GM23338 (cell line): ENCODE measurements around the gene TMEM201. TPM values are rescaled to one million over a fixed set of nuclear protein-coding genes. Genes with fewer than 3 reads are reported as not detected.

Experiments used
- ATAC-seq: fragments of 200-7000 bp; cut with Tn5 transposase; 3 replicates; pipeline ENCODE4 v1.9.1; 2020
- DNase-seq: peaks from one replicate; pipeline ENCODE4 v3.0.0-alpha.2; 2015; ENCODE audit warnings: low spot score
- H2AFZ ChIP-seq: fragments of 200-600 bp; sonication (generic); 2 replicates; pipeline ENCODE4 v1.8.0; 2016; ENCODE audit warnings: antibody characterized with exemption, mild to moderate bottlenecking, moderate library complexity
- H3F3A ChIP-seq: fragments of 200-600 bp; sonication (generic); replicated peaks from 2 replicates; pipeline ENCODE4 v1.8.0; 2017; ENCODE audit warnings: antibody characterized with exemption, mixed run types, low read depth
- H3K27ac ChIP-seq: fragments of 200-600 bp; sonication (generic); 2 replicates; pipeline ENCODE4 v1.6.1; 2016; ENCODE audit warnings: low read depth
- H3K27me3 ChIP-seq: fragments of 200-600 bp; sonication (generic); 2 replicates; pipeline ENCODE4 v1.8.0; 2016; ENCODE audit warnings: mild to moderate bottlenecking, mixed run types, moderate library complexity; ENCODE audit not compliant: insufficient read depth
- H3K36me3 ChIP-seq: fragments of 200-600 bp; sonication (generic); 2 replicates; pipeline ENCODE4 v1.8.0; 2016; ENCODE audit warnings: mild to moderate bottlenecking; ENCODE audit not compliant: insufficient read depth
- H3K4me1 ChIP-seq: fragments of 200-600 bp; sonication (generic); 2 replicates; pipeline ENCODE4 v1.8.0; 2016; ENCODE audit warnings: mild to moderate bottlenecking, moderate library complexity; ENCODE audit not compliant: insufficient read depth
- H3K4me2 ChIP-seq: fragments of 200-600 bp; sonication (generic); 2 replicates; pipeline ENCODE4 v1.7.1; 2017; ENCODE audit warnings: mixed run types
- H3K4me3 ChIP-seq: fragments of 200-600 bp; sonication (generic); 2 replicates; pipeline ENCODE4 v1.6.1; 2016; ENCODE audit warnings: mixed run types
- H3K79me2 ChIP-seq: fragments of 200-600 bp; sonication (generic); replicated peaks from 2 replicates; pipeline ENCODE4 v1.8.0; 2017; ENCODE audit warnings: mild to moderate bottlenecking; ENCODE audit not compliant: insufficient read depth
- H3K9me2 ChIP-seq: fragments of 200-600 bp; sonication (generic); 2 replicates; pipeline ENCODE4 v1.8.0; 2017; ENCODE audit not compliant: insufficient read depth
- H4K20me1 ChIP-seq: fragments of 200-600 bp; sonication (generic); replicated peaks from 2 replicates; pipeline ENCODE4 v1.8.0; 2017; ENCODE audit warnings: mild to moderate bottlenecking; ENCODE audit not compliant: insufficient read depth
- H3K27ac Mint-ChIP-seq: 2 replicates; pipeline ENCODE4 v1.8.0; 2020; ENCODE audit warnings: inconsistent platforms, mild to moderate bottlenecking, moderate library complexity, mixed read lengths
- H3K27me3 Mint-ChIP-seq: 3 replicates; pipeline ENCODE4 v1.8.0; 2022; ENCODE audit warnings: low read depth, mild to moderate bottlenecking, moderate library complexity, mixed read lengths, inconsistent platforms; ENCODE audit not compliant: insufficient read depth, poor library complexity
- H3K36me3 Mint-ChIP-seq: 3 replicates; pipeline ENCODE4 v1.8.0; 2021; ENCODE audit warnings: low read depth, mild to moderate bottlenecking, inconsistent platforms, moderate library complexity, mixed read lengths
- H3K4me1 Mint-ChIP-seq: 3 replicates; pipeline ENCODE4 v1.8.0; 2020; ENCODE audit warnings: mild to moderate bottlenecking, inconsistent platforms, mixed read lengths
- H3K4me3 Mint-ChIP-seq: 3 replicates; pipeline ENCODE4 v1.8.0; 2021; ENCODE audit warnings: moderate library complexity, mild to moderate bottlenecking, inconsistent platforms, mixed read lengths
- H3K9me3 Mint-ChIP-seq: 3 replicates; pipeline ENCODE4 v1.8.0; 2020; ENCODE audit warnings: moderate library complexity, mild to moderate bottlenecking, inconsistent platforms, mixed read lengths
- CREB1 ChIP-seq: fragments of 250-450 bp; sonication (Bioruptor Pico); IDR thresholded peaks from 2 replicates; pipeline ENCODE4 v1.5.0; 2020; ENCODE audit warnings: low read depth, mild to moderate bottlenecking, moderate library complexity
- EZH2 ChIP-seq: fragments of 200-600 bp; sonication (generic); IDR thresholded peaks from one replicate; pipeline ENCODE4 v1.8.0; 2017; ENCODE audit warnings: antibody characterized with exemption, mild to moderate bottlenecking, low read depth; ENCODE audit not compliant: unreplicated experiment
- EZH2phosphoT487 ChIP-seq: fragments of 200-600 bp; sonication (generic); IDR thresholded peaks from one replicate; pipeline ENCODE4 v1.8.1; 2018; ENCODE audit warnings: antibody characterized with exemption; ENCODE audit not compliant: unreplicated experiment
- JUNB ChIP-seq: IDR thresholded peaks from one replicate; pipeline ENCODE4 v1.6.1; 2016; ENCODE audit warnings: antibody characterized with exemption; ENCODE audit not compliant: unreplicated experiment
- NANOG ChIP-seq: IDR thresholded peaks from 2 replicates; pipeline ENCODE4 v1.6.1; 2016; ENCODE audit warnings: antibody characterized with exemption, borderline replicate concordance
- POLR2AphosphoS5 ChIP-seq: IDR thresholded peaks from 2 replicates; pipeline ENCODE4 v1.6.1; 2016; ENCODE audit warnings: antibody characterized with exemption, low read depth
- STAT1 ChIP-seq: IDR thresholded peaks from one replicate; pipeline ENCODE4 v1.6.1; 2016; ENCODE audit warnings: antibody characterized with exemption; ENCODE audit not compliant: unreplicated experiment
- ZNF114 ChIP-seq: fragments of 250-450 bp; sonication (Bioruptor Pico); IDR thresholded peaks from 2 replicates; pipeline ENCODE4 v1.5.0; 2020; ENCODE audit warnings: mild to moderate bottlenecking, moderate library complexity
- ZNF331 ChIP-seq: fragments of 250-450 bp; sonication (Bioruptor Pico); IDR thresholded peaks from 2 replicates; pipeline ENCODE4 v1.5.0; 2020; ENCODE audit warnings: low read depth, mild to moderate bottlenecking, moderate library complexity
- polyA plus RNA-seq: library from polyadenylated mRNA; unstranded; fragments of >200 nt; fragmentation: Nextera tagmentation; extraction: Ambion mirVana; gene quantifications from 2 replicates; pipeline ENCODE4 v1.2.1, GENCODE V29; 2016
- total RNA-seq: library from RNA; depleted of rRNA; stranded (reverse); fragments of >200 nt; shearing (Covaris generic); gene quantifications from 2 replicates; pipeline ENCODE4 v1.2.3, GENCODE V29; 2014
- TF ChIP-seq, protein P1 (sequence below): fragments of 250-450 bp; sonication (Bioruptor Pico); IDR thresholded peaks from 2 replicates; pipeline ENCODE4 v1.5.0; 2020; ENCODE audit warnings: mild to moderate bottlenecking, moderate library complexity
- TF ChIP-seq, protein P2 (sequence below): IDR thresholded peaks from 2 replicates; pipeline ENCODE4 v1.6.1; 2016; ENCODE audit warnings: antibody characterized with exemption
- TF ChIP-seq, protein P3 (sequence below), 2 experiments: fragments of 200-600 bp in 1 of 2; sonication (generic) in 1 of 2; conservative IDR thresholded peaks; 2 replicates each; pipeline versions ENCODE4 v1.5.1 to v1.6.1; 2016 to 2017; ENCODE audit warnings: antibody characterized with exemption in 2 of 2, low read depth in 2 of 2, mild to moderate bottlenecking in 2 of 2, moderate library complexity in 1 of 2
- TF ChIP-seq, protein P4 (sequence below): IDR thresholded peaks from one replicate; pipeline ENCODE4 v1.6.1; 2018; ENCODE audit warnings: antibody characterized with exemption; ENCODE audit not compliant: unreplicated experiment

The TMEM201 gene
- total and polyA plus RNA-seq, 2 experiments from 2014 or later = 11.6 to 27.2 TPM

DNA sequence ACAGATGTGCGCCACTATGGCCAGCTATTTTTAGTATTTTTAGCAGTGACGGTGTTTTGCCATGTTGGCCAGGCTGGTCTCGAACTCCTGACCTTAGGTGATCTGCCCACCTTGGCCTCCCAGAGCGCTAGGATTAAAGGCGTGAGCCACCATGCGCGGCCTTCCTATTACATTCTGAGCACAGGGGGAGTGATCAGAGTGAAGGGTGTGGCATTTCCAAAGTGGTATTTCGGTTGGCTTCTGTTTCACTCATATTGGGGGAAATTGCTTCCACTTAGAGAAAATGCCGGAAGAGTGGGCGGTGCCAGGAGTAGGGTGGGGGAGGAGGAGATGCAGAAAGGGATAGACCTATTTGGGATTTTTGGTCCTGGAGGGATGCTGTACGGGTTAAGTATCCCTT, 67.1 kb downstream of the TMEM201 start:
- Mint-ChIP-seq H3K4me1 (peaks cover 21% of the 10 kb centered on the region), H3K4me3 (no peak overlapping the region), H3K9me3 (no peaks in the 10 kb centered on the region), H3K36me3 (no peaks in the 10 kb centered on the region), H3K27me3 (peaks cover 38% of the 10 kb centered on the region), H3K27ac (no peak overlapping the region)
- no peaks in the 10 kb centered on the region for H4K20me1 ChIP-seq
- H3K4me1 ChIP-seq = peaks cover 7% of the 10 kb centered on the region
- no peaks in the 10 kb centered on the region for H3K9me2 ChIP-seq
- H3F3A ChIP-seq = peaks cover 11% of the 10 kb centered on the region
- no peak overlapping the region for H3K27ac ChIP-seq
- no peak for ATAC-seq
- no peak for DNase-seq
- H3K4me3 ChIP-seq = no peak overlapping the region
- H3K79me2 ChIP-seq = no peaks in the 10 kb centered on the region
- peaks cover 32% of the 10 kb centered on the region for H3K27me3 ChIP-seq
- no peak overlapping the region for H3K4me2 ChIP-seq
- H2AFZ ChIP-seq = no peak overlapping the region
- H3K36me3 ChIP-seq = no peaks in the 10 kb centered on the region
- TF ChIP-seq, protein P1, sequence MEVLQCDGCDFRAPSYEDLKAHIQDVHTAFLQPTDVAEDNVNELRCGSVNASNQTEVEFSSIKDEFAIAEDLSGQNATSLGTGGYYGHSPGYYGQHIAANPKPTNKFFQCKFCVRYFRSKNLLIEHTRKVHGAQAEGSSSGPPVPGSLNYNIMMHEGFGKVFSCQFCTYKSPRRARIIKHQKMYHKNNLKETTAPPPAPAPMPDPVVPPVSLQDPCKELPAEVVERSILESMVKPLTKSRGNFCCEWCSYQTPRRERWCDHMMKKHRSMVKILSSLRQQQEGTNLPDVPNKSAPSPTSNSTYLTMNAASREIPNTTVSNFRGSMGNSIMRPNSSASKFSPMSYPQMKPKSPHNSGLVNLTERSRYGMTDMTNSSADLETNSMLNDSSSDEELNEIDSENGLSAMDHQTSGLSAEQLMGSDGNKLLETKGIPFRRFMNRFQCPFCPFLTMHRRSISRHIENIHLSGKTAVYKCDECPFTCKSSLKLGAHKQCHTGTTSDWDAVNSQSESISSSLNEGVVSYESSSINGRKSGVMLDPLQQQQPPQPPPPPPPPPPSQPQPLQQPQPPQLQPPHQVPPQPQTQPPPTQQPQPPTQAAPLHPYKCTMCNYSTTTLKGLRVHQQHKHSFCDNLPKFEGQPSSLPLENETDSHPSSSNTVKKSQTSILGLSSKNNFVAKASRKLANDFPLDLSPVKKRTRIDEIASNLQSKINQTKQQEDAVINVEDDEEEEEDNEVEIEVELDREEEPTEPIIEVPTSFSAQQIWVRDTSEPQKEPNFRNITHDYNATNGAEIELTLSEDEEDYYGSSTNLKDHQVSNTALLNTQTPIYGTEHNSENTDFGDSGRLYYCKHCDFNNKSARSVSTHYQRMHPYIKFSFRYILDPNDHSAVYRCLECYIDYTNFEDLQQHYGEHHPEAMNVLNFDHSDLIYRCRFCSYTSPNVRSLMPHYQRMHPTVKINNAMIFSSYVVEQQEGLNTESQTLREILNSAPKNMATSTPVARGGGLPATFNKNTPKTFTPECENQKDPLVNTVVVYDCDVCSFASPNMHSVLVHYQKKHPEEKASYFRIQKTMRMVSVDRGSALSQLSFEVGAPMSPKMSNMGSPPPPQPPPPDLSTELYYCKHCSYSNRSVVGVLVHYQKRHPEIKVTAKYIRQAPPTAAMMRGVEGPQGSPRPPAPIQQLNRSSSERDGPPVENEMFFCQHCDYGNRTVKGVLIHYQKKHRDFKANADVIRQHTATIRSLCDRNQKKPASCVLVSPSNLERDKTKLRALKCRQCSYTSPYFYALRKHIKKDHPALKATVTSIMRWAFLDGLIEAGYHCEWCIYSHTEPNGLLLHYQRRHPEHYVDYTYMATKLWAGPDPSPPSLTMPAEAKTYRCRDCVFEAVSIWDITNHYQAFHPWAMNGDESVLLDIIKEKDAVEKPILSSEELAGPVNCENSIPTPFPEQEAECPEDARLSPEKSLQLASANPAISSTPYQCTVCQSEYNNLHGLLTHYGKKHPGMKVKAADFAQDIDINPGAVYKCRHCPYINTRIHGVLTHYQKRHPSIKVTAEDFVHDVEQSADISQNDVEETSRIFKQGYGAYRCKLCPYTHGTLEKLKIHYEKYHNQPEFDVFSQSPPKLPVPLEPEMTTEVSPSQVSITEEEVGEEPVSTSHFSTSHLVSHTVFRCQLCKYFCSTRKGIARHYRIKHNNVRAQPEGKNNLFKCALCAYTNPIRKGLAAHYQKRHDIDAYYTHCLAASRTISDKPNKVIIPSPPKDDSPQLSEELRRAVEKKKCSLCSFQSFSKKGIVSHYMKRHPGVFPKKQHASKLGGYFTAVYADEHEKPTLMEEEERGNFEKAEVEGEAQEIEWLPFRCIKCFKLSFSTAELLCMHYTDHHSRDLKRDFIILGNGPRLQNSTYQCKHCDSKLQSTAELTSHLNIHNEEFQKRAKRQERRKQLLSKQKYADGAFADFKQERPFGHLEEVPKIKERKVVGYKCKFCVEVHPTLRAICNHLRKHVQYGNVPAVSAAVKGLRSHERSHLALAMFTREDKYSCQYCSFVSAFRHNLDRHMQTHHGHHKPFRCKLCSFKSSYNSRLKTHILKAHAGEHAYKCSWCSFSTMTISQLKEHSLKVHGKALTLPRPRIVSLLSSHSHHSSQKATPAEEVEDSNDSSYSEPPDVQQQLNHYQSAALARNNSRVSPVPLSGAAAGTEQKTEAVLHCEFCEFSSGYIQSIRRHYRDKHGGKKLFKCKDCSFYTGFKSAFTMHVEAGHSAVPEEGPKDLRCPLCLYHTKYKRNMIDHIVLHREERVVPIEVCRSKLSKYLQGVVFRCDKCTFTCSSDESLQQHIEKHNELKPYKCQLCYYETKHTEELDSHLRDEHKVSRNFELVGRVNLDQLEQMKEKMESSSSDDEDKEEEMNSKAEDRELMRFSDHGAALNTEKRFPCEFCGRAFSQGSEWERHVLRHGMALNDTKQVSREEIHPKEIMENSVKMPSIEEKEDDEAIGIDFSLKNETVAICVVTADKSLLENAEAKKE (CRISPR knock-in tag) = no peak
- TF ChIP-seq, protein P2, sequence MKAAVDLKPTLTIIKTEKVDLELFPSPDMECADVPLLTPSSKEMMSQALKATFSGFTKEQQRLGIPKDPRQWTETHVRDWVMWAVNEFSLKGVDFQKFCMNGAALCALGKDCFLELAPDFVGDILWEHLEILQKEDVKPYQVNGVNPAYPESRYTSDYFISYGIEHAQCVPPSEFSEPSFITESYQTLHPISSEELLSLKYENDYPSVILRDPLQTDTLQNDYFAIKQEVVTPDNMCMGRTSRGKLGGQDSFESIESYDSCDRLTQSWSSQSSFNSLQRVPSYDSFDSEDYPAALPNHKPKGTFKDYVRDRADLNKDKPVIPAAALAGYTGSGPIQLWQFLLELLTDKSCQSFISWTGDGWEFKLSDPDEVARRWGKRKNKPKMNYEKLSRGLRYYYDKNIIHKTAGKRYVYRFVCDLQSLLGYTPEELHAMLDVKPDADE = no peak
- no peak for TF ChIP-seq JUNB
- no peak for TF ChIP-seq EZH2phosphoT487
- TF ChIP-seq, protein P3, sequence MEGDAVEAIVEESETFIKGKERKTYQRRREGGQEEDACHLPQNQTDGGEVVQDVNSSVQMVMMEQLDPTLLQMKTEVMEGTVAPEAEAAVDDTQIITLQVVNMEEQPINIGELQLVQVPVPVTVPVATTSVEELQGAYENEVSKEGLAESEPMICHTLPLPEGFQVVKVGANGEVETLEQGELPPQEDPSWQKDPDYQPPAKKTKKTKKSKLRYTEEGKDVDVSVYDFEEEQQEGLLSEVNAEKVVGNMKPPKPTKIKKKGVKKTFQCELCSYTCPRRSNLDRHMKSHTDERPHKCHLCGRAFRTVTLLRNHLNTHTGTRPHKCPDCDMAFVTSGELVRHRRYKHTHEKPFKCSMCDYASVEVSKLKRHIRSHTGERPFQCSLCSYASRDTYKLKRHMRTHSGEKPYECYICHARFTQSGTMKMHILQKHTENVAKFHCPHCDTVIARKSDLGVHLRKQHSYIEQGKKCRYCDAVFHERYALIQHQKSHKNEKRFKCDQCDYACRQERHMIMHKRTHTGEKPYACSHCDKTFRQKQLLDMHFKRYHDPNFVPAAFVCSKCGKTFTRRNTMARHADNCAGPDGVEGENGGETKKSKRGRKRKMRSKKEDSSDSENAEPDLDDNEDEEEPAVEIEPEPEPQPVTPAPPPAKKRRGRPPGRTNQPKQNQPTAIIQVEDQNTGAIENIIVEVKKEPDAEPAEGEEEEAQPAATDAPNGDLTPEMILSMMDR (conservative IDR thresholded peaks at IDR 0.05; ENCODE audit: low read depth in 2 of 2) = no peak
- TF ChIP-seq POLR2AphosphoS5 = no peak
- TF ChIP-seq ZNF331 (CRISPR knock-in tag) = no peak
- TF ChIP-seq, protein P4, sequence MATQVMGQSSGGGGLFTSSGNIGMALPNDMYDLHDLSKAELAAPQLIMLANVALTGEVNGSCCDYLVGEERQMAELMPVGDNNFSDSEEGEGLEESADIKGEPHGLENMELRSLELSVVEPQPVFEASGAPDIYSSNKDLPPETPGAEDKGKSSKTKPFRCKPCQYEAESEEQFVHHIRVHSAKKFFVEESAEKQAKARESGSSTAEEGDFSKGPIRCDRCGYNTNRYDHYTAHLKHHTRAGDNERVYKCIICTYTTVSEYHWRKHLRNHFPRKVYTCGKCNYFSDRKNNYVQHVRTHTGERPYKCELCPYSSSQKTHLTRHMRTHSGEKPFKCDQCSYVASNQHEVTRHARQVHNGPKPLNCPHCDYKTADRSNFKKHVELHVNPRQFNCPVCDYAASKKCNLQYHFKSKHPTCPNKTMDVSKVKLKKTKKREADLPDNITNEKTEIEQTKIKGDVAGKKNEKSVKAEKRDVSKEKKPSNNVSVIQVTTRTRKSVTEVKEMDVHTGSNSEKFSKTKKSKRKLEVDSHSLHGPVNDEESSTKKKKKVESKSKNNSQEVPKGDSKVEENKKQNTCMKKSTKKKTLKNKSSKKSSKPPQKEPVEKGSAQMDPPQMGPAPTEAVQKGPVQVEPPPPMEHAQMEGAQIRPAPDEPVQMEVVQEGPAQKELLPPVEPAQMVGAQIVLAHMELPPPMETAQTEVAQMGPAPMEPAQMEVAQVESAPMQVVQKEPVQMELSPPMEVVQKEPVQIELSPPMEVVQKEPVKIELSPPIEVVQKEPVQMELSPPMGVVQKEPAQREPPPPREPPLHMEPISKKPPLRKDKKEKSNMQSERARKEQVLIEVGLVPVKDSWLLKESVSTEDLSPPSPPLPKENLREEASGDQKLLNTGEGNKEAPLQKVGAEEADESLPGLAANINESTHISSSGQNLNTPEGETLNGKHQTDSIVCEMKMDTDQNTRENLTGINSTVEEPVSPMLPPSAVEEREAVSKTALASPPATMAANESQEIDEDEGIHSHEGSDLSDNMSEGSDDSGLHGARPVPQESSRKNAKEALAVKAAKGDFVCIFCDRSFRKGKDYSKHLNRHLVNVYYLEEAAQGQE = no peak
- no peak for TF ChIP-seq EZH2
- TF ChIP-seq ZNF114 = no peak
- no peak for TF ChIP-seq STAT1
- TF ChIP-seq NANOG = no peak
- TF ChIP-seq CREB1 = no peak
